Middle frontal gyrus (tissue), 1 donor: Measurements from ENCODE around the gene CCL4L2.
"Not testable (repeated sequence)": the region's sequence is repeated elsewhere in the genome, so short reads cannot be mapped to it uniquely, and the experiment has no call there.

Experiments used
- DNase-seq: peaks from one replicate; pipeline ENCODE4 v3.0.0-alpha.2; 2015; ENCODE audit warnings: low spot score; ENCODE audit errors: extremely low spot score

Gene CCL4L2

GRCh38 chr17:36220737-36221580 lies 10.1 kb downstream of the CCL4L2 start:
- not testable (repeated sequence) for DNase-seq

GRCh38 chr17:36221581-36222100 lies 10.8 kb downstream of the CCL4L2 start:
- not testable (repeated sequence) for DNase-seq

GRCh38 chr17:36222967-36223366 lies 12.1 kb downstream of the CCL4L2 start:
- not testable (repeated sequence) for DNase-seq

GRCh38 chr17:36229644-36230043 lies 18.8 kb downstream of the CCL4L2 start:
- DNase-seq: not testable (repeated sequence)

GRCh38 chr17:36242046-36242445 lies 31.2 kb downstream of the CCL4L2 start:
- DNase-seq: not testable (repeated sequence)
